GM18505 (cell line): ENCODE results near the gene LAMC3.

Experiments
- ATAC-seq: cut with Tn5 transposase; IDR thresholded peaks from one replicate; pipeline ENCODE4 v1.9.1; 2021; ENCODE audit not compliant: unreplicated experiment
- POLR2A ChIP-seq: IDR thresholded peaks from 4 replicates; pipeline ENCODE4 v1.6.1; 2011; ENCODE audit warnings: borderline replicate concordance; ENCODE audit not compliant: insufficient read depth, insufficient read length; ENCODE audit errors: extremely low read depth

LAMC3 gene

GRCh38 chr9:131008909-131009618 is at the start of gene LAMC3:
TSS of gene LAMC3 (plus strand) at chr9:131009174. CDS start at chr9:131009215, 41 bp downstream.
- TF ChIP-seq POLR2A = no peak
- ATAC-seq = no peak

- TF ChIP-seq POLR2A = no peak
- no peak for ATAC-seq
Observed at GRCh38 chr9:130959809-130960334, 49.1 kb upstream of the LAMC3 start.

GRCh38 chr9:130960522-130961378 is 48.2 kb upstream of the LAMC3 start:
- TF ChIP-seq POLR2A = no peak
- ATAC-seq = no peak

GRCh38 chr9:130961511-130962300 is 47.3 kb upstream of the LAMC3 start:
- ATAC-seq = no peak
- no peak for TF ChIP-seq POLR2A

GRCh38 chr9:130962418-130963316 is 46.3 kb upstream of the LAMC3 start:
- TF ChIP-seq POLR2A = no peak
- ATAC-seq = no peak

GRCh38 chr9:130963337-130963908 is 45.6 kb upstream of the LAMC3 start:
- no peak for TF ChIP-seq POLR2A
- ATAC-seq = no peak

GRCh38 chr9:130963916-130964315 is 45.1 kb upstream of the LAMC3 start:
- no peak for ATAC-seq
- no peak for TF ChIP-seq POLR2A

GRCh38 chr9:130965680-130966079 is 43.3 kb upstream of the LAMC3 start:
- ATAC-seq = no peak

GRCh38 chr9:130970052-130970451 is 38.9 kb upstream of the LAMC3 start:
- ATAC-seq = no peak
- no peak for TF ChIP-seq POLR2A

More at GRCh38 chr9:130965680-130966079, 43.3 kb upstream of the LAMC3 start:
- no peak for TF ChIP-seq POLR2A

GRCh38 chr9:130970855-130971254 is 38.1 kb upstream of the LAMC3 start:
- no peak for ATAC-seq
- TF ChIP-seq POLR2A = no peak

- ATAC-seq = no peak
- TF ChIP-seq POLR2A = no peak
Observed at GRCh38 chr9:130971294-130971849, 37.6 kb upstream of the LAMC3 start.
